H9 (cell line): ENCODE data around the gene TESK2. TPM values are rescaled to one million over a fixed set of nuclear protein-coding genes. Genes with fewer than 3 reads are reported as not detected.
A peak's percentile ranks its signal among the peaks of the same experiment; 100 is the strongest.

Source experiments
- DNase-seq: peaks from one replicate; pipeline ENCODE4 v3.0.0-alpha.2; 2017
- H2AFZ ChIP-seq: one replicate; pipeline ENCODE4 v1.6.1; 2013; ENCODE audit warnings: mild to moderate bottlenecking, low read length, control low read depth, moderate library complexity
- H2AK5ac ChIP-seq: 2 replicates; pipeline ENCODE4 v1.6.1; 2013; ENCODE audit warnings: low read length, control low read depth, mixed read lengths; ENCODE audit not compliant: insufficient read length
- H2BK120ac ChIP-seq: one replicate; pipeline ENCODE4 v1.6.1; 2013; ENCODE audit warnings: low read depth, mild to moderate bottlenecking, low read length, control low read depth, inconsistent platforms; ENCODE audit not compliant: poor library complexity, severe bottlenecking
- H2BK12ac ChIP-seq: 2 replicates; pipeline ENCODE4 v1.6.1; 2013; ENCODE audit warnings: low read length, control low read depth, mixed read lengths, low read depth; ENCODE audit not compliant: insufficient read length
- H2BK15ac ChIP-seq: 2 replicates; pipeline ENCODE4 v1.6.1; 2013; ENCODE audit warnings: low read depth, low read length, control low read depth
- H2BK20ac ChIP-seq: one replicate; pipeline ENCODE4 v1.6.1; 2013; ENCODE audit warnings: low read depth, mild to moderate bottlenecking, low read length, control low read depth, inconsistent platforms; ENCODE audit not compliant: poor library complexity, severe bottlenecking
- H2BK5ac ChIP-seq: 2 replicates; pipeline ENCODE4 v1.6.1; 2013; ENCODE audit warnings: low read length, control low read depth, mixed read lengths; ENCODE audit not compliant: insufficient read length
- H3K14ac ChIP-seq: 2 replicates; pipeline ENCODE4 v1.6.1; 2013; ENCODE audit warnings: low read length, control low read depth; ENCODE audit not compliant: insufficient read depth
- H3K18ac ChIP-seq: 2 replicates; pipeline ENCODE4 v1.6.1; 2013; ENCODE audit warnings: low read depth, mild to moderate bottlenecking, mixed read lengths, low read length, control low read depth; ENCODE audit not compliant: insufficient read length
- H3K23ac ChIP-seq: 2 replicates; pipeline ENCODE4 v1.6.1; 2013; ENCODE audit warnings: low read length, control low read depth, mixed read lengths, low read depth; ENCODE audit not compliant: insufficient read length
- H3K23me2 ChIP-seq: 2 replicates; pipeline ENCODE4 v1.6.1; 2013; ENCODE audit warnings: low read depth, mild to moderate bottlenecking, mixed read lengths, low read length, control low read depth; ENCODE audit not compliant: insufficient read length, poor library complexity, severe bottlenecking
- H3K27ac ChIP-seq: 2 replicates; pipeline ENCODE4 v1.5.1; 2013; ENCODE audit warnings: low read length, control low read depth, mixed read lengths, low read depth; ENCODE audit not compliant: insufficient read length
- H3K27me3 ChIP-seq: 2 replicates; pipeline ENCODE4 v1.6.1; 2013; ENCODE audit warnings: low read length, control low read depth, inconsistent platforms; ENCODE audit not compliant: insufficient read depth
- H3K4ac ChIP-seq: 2 replicates; pipeline ENCODE4 v1.6.1; 2013; ENCODE audit warnings: low read depth, mild to moderate bottlenecking, control low read depth, inconsistent platforms, low read length, moderate library complexity
- H3K4me1 ChIP-seq: 2 replicates; pipeline ENCODE4 v1.6.1; 2013; ENCODE audit warnings: low read length, control low read depth, inconsistent platforms; ENCODE audit not compliant: insufficient read depth
- H3K4me2 ChIP-seq: 2 replicates; pipeline ENCODE4 v1.6.1; 2013; ENCODE audit warnings: low read length, control low read depth, mixed read lengths; ENCODE audit not compliant: insufficient read length, insufficient read depth
- H3K56ac ChIP-seq: 2 replicates; pipeline ENCODE4 v1.6.1; 2013; ENCODE audit warnings: low read depth, mild to moderate bottlenecking, mixed read lengths, low read length, control low read depth; ENCODE audit not compliant: insufficient read length
- H3K79me1 ChIP-seq: 2 replicates; pipeline ENCODE4 v1.6.1; 2013; ENCODE audit warnings: low read depth, mild to moderate bottlenecking, moderate library complexity, low read length, control low read depth, inconsistent platforms; ENCODE audit not compliant: insufficient read depth, poor library complexity, severe bottlenecking
- H3K79me2 ChIP-seq: 2 replicates; pipeline ENCODE4 v1.6.1; 2013; ENCODE audit warnings: low read length, control low read depth, inconsistent platforms; ENCODE audit not compliant: insufficient read depth
- H3K9ac ChIP-seq: 2 replicates; pipeline ENCODE4 v1.6.1; 2013; ENCODE audit warnings: low read length, control low read depth, mixed read lengths; ENCODE audit not compliant: insufficient read length; ENCODE audit errors: extremely low read depth
- H3K9me3 ChIP-seq: one replicate; pipeline ENCODE4 v1.6.1; 2013; ENCODE audit warnings: low read depth, low read length, inconsistent platforms; ENCODE audit not compliant: control insufficient read depth
- H3T11ph ChIP-seq: one replicate; pipeline ENCODE4 v1.6.1; 2013; ENCODE audit warnings: mild to moderate bottlenecking, low read length, control low read depth, inconsistent platforms
- H4K20me1 ChIP-seq: one replicate; pipeline ENCODE4 v1.6.1; 2013; ENCODE audit not compliant: control insufficient read depth, insufficient read length, insufficient read depth
- H4K5ac ChIP-seq: 2 replicates; pipeline ENCODE4 v1.6.1; 2013; ENCODE audit warnings: low read depth, mild to moderate bottlenecking, mixed read lengths, low read length, control low read depth; ENCODE audit not compliant: insufficient read length
- H4K8ac ChIP-seq: replicated peaks from 2 replicates; pipeline ENCODE4 v1.6.1; 2013; ENCODE audit warnings: low read length, control low read depth, mixed read lengths, low read depth; ENCODE audit not compliant: insufficient read length
- H4K91ac ChIP-seq: 2 replicates; pipeline ENCODE4 v1.6.1; 2013; ENCODE audit warnings: low read depth, mild to moderate bottlenecking, moderate library complexity, mixed read lengths, low read length, control low read depth; ENCODE audit not compliant: insufficient read length
- H3K27ac Mint-ChIP-seq, 3 experiments: 2 replicates in 2 of 3; 3 replicates in 1 of 3; pipeline ENCODE4 v1.8.0; 2020 to 2021; ENCODE audit warnings: mixed read lengths in 3 of 3, mild to moderate bottlenecking in 1 of 3, moderate library complexity in 1 of 3
- H3K27me3 Mint-ChIP-seq: 2 replicates; pipeline ENCODE4 v1.8.0; 2021; ENCODE audit warnings: low read depth, mild to moderate bottlenecking, moderate library complexity, mixed read lengths
- H3K36me3 Mint-ChIP-seq, 3 experiments: 2 replicates in 2 of 3; 3 replicates in 1 of 3; pipeline ENCODE4 v1.8.0; 2020 to 2021; ENCODE audit warnings: low read depth in 3 of 3, mixed read lengths in 3 of 3; ENCODE audit not compliant: insufficient read depth in 1 of 3
- H3K4me1 Mint-ChIP-seq, 2 experiments: 2 replicates each; pipeline ENCODE4 v1.8.0; 2020; ENCODE audit warnings: mixed read lengths in 2 of 2
- H3K4me3 Mint-ChIP-seq, 2 experiments: 2 replicates in 1 of 2; 3 replicates in 1 of 2; pipeline ENCODE4 v1.8.0; 2020 to 2021; ENCODE audit warnings: mild to moderate bottlenecking in 2 of 2, mixed read lengths in 2 of 2, moderate library complexity in 1 of 2
- H3K9me3 Mint-ChIP-seq, 2 experiments: 2 replicates in 1 of 2; 3 replicates in 1 of 2; pipeline ENCODE4 v1.8.0; 2020; ENCODE audit warnings: mild to moderate bottlenecking in 2 of 2, mixed read lengths in 2 of 2, moderate library complexity in 1 of 2
- CTCF ChIP-seq: fragments of 200-600 bp; sonication (generic); conservative IDR thresholded peaks from 3 replicates; pipeline ENCODE4 v1.8.0; 2021; ENCODE audit warnings: antibody characterized with exemption, mild to moderate bottlenecking
- WGBS: extraction: QIAGEN DNeasy Blood & Tissue Kit; methylation state at CpG from one replicate; pipeline ENCODE4 v1.1.7; 2013; ENCODE audit warnings: missing lambda C conversion rate, low lambda C conversion rate, mixed read lengths; ENCODE audit not compliant: insufficient read length; ENCODE audit errors: extremely low coverage; 5-methylcytosine and 5-hydroxymethylcytosine counted together
- total RNA-seq: library from RNA; stranded (reverse); gene quantifications from 2 replicates; pipeline ENCODE4 v1.2.1, GENCODE V29; 2021

Gene TESK2
- total RNA-seq, 1 experiment from 2014 or later: 7.2 TPM

- peak overlapping the region; percentile 81 for H3K14ac ChIP-seq
- no peak overlapping the region for H2BK20ac ChIP-seq
- WGBS: no CpG with 5 or more reads among the region's 15 CpGs
- no peak overlapping the region for H4K91ac ChIP-seq
- no peak overlapping the region for H3T11ph ChIP-seq
- peak overlapping the region; percentile 45 for H3K4me2 ChIP-seq
- H4K20me1 ChIP-seq: no peaks in the 10 kb centered on the region
- H3K27me3 ChIP-seq: no peaks in the 10 kb centered on the region
- no peak overlapping the region for H3K56ac ChIP-seq
- no peaks in the 10 kb centered on the region for H3K27me3 Mint-ChIP-seq
- H2AFZ ChIP-seq: no peak overlapping the region
- no peaks in the 10 kb centered on the region for H3K36me3 Mint-ChIP-seq
- H3K18ac ChIP-seq: peak overlapping the region; percentile 55
- H3K9me3 Mint-ChIP-seq: no peaks in the 10 kb centered on the region; a peak in 1 of 5 replicates
- peak overlapping the region; percentile 90 to 97 (median 96) for H3K27ac Mint-ChIP-seq
- H2BK5ac ChIP-seq: no peak overlapping the region
- no peak overlapping the region for H3K4ac ChIP-seq
- no peaks in the 10 kb centered on the region for H3K9me3 ChIP-seq
- H3K9ac ChIP-seq: peak overlapping the region; percentile 81
- TF ChIP-seq CTCF: no peak
- H2AK5ac ChIP-seq: no peak overlapping the region
- no peak overlapping the region for H4K8ac ChIP-seq
- no peaks in the 10 kb centered on the region for H3K79me2 ChIP-seq
- H2BK12ac ChIP-seq: no peak overlapping the region
- H3K27ac ChIP-seq: no peak overlapping the region
- peaks cover 9% of the 10 kb centered on the region for H3K23me2 ChIP-seq
- no peak overlapping the region for H3K23ac ChIP-seq
- H3K4me1 Mint-ChIP-seq: peaks cover 45 to 47% of the 10 kb centered on the region in 2 experiments
- no peak for DNase-seq
- peak overlapping the region; percentile 85 to 88 for H3K4me3 Mint-ChIP-seq
- H4K5ac ChIP-seq: no peak overlapping the region
- H2BK120ac ChIP-seq: no peak overlapping the region
- no peaks in the 10 kb centered on the region for H3K79me1 ChIP-seq
- H3K4me1 ChIP-seq: peaks cover 12% of the 10 kb centered on the region
- H2BK15ac ChIP-seq: no peak overlapping the region
These were observed 186.5 kb downstream of the TESK2 start for GRCh38 chr1:45304311-45305081.
